ENCODE results near the gene PFKL.

Gene PFKL

DNA sequence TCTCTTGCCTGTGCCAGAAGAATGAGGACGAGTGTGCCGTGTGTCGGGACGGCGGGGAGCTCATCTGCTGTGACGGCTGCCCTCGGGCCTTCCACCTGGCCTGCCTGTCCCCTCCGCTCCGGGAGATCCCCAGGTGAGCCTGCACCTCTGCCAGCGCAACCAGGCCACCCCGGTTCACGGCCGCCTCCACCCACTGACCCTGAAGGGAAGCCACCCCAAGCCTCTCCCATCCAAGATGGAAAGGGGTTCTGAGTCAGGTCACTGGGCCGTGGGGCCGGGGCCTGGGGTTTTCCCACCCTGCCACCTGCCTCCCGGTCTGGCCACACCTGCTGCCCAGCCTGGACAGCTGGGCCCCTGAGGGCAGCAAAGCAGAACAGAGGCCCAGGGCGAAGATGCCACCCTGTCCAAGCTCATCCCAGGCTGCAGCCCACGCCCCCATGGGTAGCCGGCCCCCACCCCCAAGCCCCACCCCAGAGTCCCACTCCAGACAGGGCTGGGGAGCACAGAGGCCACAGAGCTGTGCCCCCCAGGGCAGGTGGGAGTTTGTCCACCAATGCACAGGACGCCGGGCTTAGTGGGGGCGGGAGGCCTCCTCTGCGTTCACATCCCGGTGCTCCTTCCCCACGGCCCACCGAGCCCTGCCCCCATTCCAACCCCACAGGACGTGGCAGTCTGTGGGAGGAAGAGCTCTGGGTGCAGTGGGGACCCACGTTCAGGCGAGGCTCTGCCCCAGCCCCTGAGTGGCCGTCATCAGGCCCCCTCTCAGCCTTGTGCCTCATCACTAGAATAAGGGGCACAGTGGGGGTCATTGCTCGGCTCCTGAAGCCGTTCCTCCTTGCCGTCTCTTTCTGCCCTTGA lies 8.5 kb upstream of the PFKL start:
- H3K4me3 ChIP-seq (replicated peaks; ENCODE audit: low read depth, low read length), result no peak overlapping the region
- TF ChIP-seq, protein P1, sequence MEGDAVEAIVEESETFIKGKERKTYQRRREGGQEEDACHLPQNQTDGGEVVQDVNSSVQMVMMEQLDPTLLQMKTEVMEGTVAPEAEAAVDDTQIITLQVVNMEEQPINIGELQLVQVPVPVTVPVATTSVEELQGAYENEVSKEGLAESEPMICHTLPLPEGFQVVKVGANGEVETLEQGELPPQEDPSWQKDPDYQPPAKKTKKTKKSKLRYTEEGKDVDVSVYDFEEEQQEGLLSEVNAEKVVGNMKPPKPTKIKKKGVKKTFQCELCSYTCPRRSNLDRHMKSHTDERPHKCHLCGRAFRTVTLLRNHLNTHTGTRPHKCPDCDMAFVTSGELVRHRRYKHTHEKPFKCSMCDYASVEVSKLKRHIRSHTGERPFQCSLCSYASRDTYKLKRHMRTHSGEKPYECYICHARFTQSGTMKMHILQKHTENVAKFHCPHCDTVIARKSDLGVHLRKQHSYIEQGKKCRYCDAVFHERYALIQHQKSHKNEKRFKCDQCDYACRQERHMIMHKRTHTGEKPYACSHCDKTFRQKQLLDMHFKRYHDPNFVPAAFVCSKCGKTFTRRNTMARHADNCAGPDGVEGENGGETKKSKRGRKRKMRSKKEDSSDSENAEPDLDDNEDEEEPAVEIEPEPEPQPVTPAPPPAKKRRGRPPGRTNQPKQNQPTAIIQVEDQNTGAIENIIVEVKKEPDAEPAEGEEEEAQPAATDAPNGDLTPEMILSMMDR (IDR thresholded peaks at IDR 0.05; ENCODE audit: low read depth, low read length, missing control alignments), result no peak
- DNase-seq (ENCODE audit: extremely low read depth, low read depth), result no peak

DNA sequence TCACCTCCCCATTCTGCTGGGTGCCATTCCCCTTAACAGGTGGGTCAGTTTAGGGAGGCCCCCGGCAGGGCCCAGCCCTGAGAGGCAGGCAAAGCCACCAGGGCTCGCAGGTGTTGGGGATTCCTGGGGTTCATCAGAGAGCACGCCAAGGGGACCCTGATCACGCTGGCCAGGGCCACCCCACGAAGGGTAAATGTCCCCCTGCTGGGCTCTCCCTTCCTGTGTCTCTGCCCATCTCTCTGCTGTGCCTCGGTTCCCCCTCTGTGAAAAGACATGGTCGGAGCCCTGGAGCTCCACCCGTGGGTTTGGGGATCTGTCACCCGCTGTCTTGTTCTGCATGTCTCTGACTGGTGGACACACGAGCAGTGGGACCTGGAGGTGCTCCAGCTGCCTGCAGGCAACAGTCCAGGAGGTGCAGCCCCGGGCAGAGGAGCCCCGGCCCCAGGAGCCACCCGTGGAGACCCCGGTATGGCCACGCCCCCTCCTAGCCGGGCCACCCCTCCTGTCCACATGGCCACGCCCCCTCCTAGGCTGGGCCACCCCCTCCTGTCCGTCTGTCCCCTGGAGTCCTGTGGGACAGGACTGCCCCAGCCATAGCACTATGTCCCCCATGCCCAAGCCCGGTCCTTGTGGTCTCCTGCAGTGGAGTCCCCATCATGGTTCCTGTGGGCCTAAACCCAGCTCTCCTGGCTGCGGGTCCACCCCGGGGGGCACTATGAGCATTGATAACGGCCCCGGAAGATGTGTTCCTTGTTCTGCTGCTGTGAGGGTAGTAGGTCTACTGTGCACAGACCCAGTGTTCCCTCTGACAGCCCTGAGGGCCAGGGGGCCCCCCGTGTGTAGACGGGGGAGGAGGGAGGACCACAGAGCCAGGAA lies 7.7 kb upstream of the PFKL start:
- H3K4me3 ChIP-seq (replicated peaks; ENCODE audit: low read depth, low read length), result no peak overlapping the region
- TF ChIP-seq, protein P1 (IDR thresholded peaks at IDR 0.05; ENCODE audit: low read depth, low read length, missing control alignments), result no peak
- DNase-seq (ENCODE audit: extremely low read depth, low read depth), result no peak

DNA sequence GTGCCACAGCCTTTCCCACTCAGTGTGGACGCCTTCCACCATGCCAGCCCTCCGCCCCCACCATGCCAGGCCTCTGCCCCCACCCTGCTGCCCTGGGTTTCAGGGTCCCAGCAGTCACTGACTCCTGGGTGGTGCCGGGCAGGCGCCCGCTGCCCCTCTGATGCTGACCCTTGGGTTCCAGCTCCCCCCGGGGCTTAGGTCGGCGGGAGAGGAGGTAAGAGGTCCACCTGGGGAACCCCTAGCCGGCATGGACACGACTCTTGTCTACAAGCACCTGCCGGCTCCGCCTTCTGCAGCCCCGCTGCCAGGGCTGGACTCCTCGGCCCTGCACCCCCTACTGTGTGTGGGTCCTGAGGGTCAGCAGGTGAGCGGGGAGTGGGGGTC lies 7.0 kb upstream of the PFKL start:
- TF ChIP-seq, protein P1 (IDR thresholded peaks at IDR 0.05; ENCODE audit: low read depth, low read length, missing control alignments), result no peak
- H3K4me3 ChIP-seq (replicated peaks; ENCODE audit: low read depth, low read length), result no peak overlapping the region
- no peak for DNase-seq (ENCODE audit: extremely low read depth, low read depth)

DNA sequence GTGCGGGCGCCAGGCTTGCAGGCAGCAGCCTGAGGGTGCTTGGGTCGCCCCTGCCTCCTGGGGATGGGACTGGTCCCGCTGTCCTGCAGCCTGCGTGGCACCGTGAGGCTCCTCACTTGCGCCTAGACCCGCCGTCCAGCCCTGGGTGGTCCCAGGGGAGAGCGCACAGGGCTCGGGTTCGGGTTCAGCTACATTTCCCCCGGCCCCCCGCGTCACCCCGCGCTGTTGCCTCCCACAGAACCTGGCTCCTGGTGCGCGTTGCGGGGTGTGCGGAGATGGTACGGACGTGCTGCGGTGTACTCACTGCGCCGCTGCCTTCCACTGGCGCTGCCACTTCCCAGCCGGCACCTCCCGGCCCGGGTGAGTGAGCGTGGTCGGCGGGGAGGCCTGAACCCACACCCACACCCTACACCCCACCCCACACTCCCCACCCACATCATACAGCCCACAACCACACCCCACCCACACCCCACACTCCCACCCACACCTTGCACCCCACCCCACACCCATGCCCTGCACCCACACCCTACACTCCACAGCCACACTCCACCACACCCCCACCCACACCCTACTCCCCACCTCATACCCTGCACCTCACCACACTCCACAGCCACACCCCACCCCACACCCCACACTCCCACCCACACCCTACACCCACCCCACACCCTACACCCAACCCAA lies 6.2 kb upstream of the PFKL start:
- DNase-seq (ENCODE audit: extremely low read depth, low read depth), result no peak

DNA sequence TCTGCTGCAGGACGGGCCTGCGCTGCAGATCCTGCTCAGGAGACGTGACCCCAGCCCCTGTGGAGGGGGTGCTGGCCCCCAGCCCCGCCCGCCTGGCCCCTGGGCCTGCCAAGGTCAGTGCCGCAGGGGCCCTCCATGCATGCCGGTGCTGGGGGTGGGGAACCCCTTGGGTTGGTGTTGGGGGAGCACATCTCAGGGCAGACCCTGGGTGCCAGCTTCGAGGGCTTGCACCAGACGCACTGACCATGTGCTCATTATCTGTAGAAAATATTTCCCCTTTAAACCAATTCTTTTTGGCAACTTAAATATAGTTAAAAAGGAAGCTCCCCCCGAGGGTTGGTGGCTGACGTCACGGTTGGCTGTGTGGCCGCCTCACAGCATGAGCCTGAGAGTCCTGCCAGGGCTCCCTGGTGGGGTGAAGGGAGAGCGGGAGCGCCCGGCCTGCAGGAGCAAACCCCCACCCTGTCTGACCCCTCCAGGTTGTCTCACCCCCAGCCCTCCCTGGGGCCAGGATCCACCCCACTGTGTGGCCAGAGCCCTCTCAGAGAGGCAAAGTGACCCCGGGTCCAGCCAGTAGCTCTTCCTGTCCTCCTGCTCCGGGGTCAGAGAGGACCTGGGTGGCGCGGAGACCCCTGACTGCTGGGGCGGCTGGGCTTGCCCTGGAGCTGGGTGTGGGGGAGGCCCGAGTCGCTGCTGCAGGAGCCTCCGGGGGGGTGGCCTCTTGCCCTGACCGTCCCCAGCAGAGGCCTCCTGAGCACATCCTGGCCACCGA lies 5.3 kb upstream of the PFKL start:
- DNase-seq (ENCODE audit: extremely low read depth, low read depth), result no peak
- TF ChIP-seq, protein P1 (IDR thresholded peaks at IDR 0.05; ENCODE audit: low read depth, low read length, missing control alignments), result no peak
- no peak overlapping the region for H3K4me3 ChIP-seq (replicated peaks; ENCODE audit: low read depth, low read length)

More for the DNA sequence above, 6.2 kb upstream of the PFKL start:
- H3K4me3 ChIP-seq (replicated peaks; ENCODE audit: low read depth, low read length), result no peak overlapping the region
- TF ChIP-seq, protein P1 (IDR thresholded peaks at IDR 0.05; ENCODE audit: low read depth, low read length, missing control alignments), result no peak

DNA sequence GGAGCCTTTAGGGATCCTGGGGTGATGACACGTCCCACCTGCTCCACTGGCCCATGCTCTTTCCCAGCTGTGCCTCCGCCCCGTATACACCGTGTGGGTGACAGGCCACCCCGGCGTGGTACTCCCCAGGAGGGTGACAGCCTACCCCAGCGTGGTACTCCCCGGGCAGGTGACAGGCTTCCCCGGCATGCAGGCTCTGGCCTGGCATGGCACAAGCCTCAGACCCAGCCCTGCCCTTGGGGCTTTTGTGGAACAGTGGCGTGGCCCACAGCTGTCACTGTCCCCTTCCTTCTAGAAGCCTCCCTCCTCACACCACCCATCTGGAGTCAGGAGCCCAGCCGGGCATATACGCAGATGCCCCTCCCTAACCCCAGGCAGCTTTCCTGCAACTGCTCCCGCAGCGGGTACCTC lies 4.7 kb upstream of the PFKL start:
- no peak for DNase-seq (ENCODE audit: extremely low read depth, low read depth)
- no peak overlapping the region for H3K4me3 ChIP-seq (replicated peaks; ENCODE audit: low read depth, low read length)
- TF ChIP-seq, protein P1 (IDR thresholded peaks at IDR 0.05; ENCODE audit: low read depth, low read length, missing control alignments), result no peak

Measured in HFF-Myc (cell line).